GM18508 (cell line): ENCODE results near the gene BLOC1S1.

Experiments
- ATAC-seq: cut with Tn5 transposase; IDR thresholded peaks from one replicate; pipeline ENCODE4 v1.9.1; 2021; ENCODE audit warnings: moderate number of reproducible peaks; ENCODE audit not compliant: insufficient read depth, unreplicated experiment

The BLOC1S1 gene

GRCh38 chr12:55707219-55707671 is 8.6 kb upstream of the BLOC1S1 start:
- ATAC-seq, result no peak

GRCh38 chr12:55707841-55708694 is 7.8 kb upstream of the BLOC1S1 start, which contains the start of gene ITGA7:
ITGA7 (minus strand) TSS chr12:55707904; CDS start chr12:55707682, 222 bp downstream.
- no peak for ATAC-seq

- ATAC-seq, result no peak
Measured at GRCh38 chr12:55708695-55709233, 7.1 kb upstream of the BLOC1S1 start.

GRCh38 chr12:55711786-55712553 is 3.9 kb upstream of the BLOC1S1 start:
- ATAC-seq, result no peak

- ATAC-seq, result no peak
Measured at GRCh38 chr12:55712700-55713415, 3.0 kb upstream of the BLOC1S1 start.

GRCh38 chr12:55713721-55714120 is 2.1 kb upstream of the BLOC1S1 start:
- no peak for ATAC-seq

- no peak for ATAC-seq
Measured at GRCh38 chr12:55715169-55715764, 579 bp upstream of the BLOC1S1 start.

- ATAC-seq, result no peak
Measured at GRCh38 chr12:55716582-55716957, 724 bp downstream of the BLOC1S1 start.

- no peak for ATAC-seq
Measured at GRCh38 chr12:55717011-55718007, 1.5 kb downstream of the BLOC1S1 start.

GRCh38 chr12:55718015-55718414 is 2.2 kb downstream of the BLOC1S1 start:
- no peak for ATAC-seq

- ATAC-seq, result no peak
Measured at GRCh38 chr12:55718624-55719275, 2.9 kb downstream of the BLOC1S1 start.

GRCh38 chr12:55719371-55719770 is 3.5 kb downstream of the BLOC1S1 start:
- ATAC-seq, result no peak

GRCh38 chr12:55720071-55720564 is 4.3 kb downstream of the BLOC1S1 start, which contains the start of gene RDH5:
RDH5 (plus strand) TSS chr12:55720393; CDS start chr12:55721185, 792 bp downstream.
- no peak for ATAC-seq

- ATAC-seq, result no peak
Measured at GRCh38 chr12:55720894-55721444, 5.1 kb downstream of the BLOC1S1 start.

GRCh38 chr12:55721601-55722213 is 5.9 kb downstream of the BLOC1S1 start:
- no peak for ATAC-seq

GRCh38 chr12:55722948-55723347 is 7.1 kb downstream of the BLOC1S1 start:
- no peak for ATAC-seq

- no peak for ATAC-seq
Measured at GRCh38 chr12:55723516-55724225, 7.8 kb downstream of the BLOC1S1 start.
